Measurements from ENCODE around the gene KLHDC7B.

The KLHDC7B gene

GRCh38 chr22:50523806-50524675 is 21.7 kb upstream of the KLHDC7B start:
- H3K9ac ChIP-seq (ENCODE audit: low read depth in 1 of 2, low read length in 2 of 2): peak overlapping the region; percentile 38 to 80
- H3K27me3 ChIP-seq (ENCODE audit: control insufficient read depth in 2 of 2, insufficient read depth in 2 of 2, low read length in 2 of 2): no peaks in the 10 kb centered on the region
- no peaks in the 10 kb centered on the region for H3K9me3 ChIP-seq (ENCODE audit: control insufficient read depth in 2 of 2, low read length in 2 of 2)
- H3K36me3 ChIP-seq (ENCODE audit: control insufficient read depth in 2 of 2, insufficient read depth in 2 of 2, low read length in 2 of 2): peaks cover 32 to 37% of the 10 kb centered on the region in 2 donors
- H3K27ac ChIP-seq (ENCODE audit: low read depth in 2 of 2, low read length in 2 of 2): peak overlapping the region; percentile 92 to 97
- H3K4me3 ChIP-seq (ENCODE audit: low read length in 2 of 2): peak overlapping the region; percentile 78 to 81
- peaks cover 28 to 31% of the 10 kb centered on the region in 2 donors for H3K4me1 ChIP-seq (ENCODE audit: control insufficient read depth in 2 of 2, insufficient read depth in 2 of 2, low read length in 2 of 2)

GRCh38 chr22:50524676-50525103 is 21.0 kb upstream of the KLHDC7B start:
- H3K36me3 ChIP-seq (ENCODE audit: control insufficient read depth in 2 of 2, insufficient read depth in 2 of 2, low read length in 2 of 2): peaks cover 28 to 31% of the 10 kb centered on the region in 2 donors
- peaks cover 32 to 34% of the 10 kb centered on the region in 2 donors for H3K4me1 ChIP-seq (ENCODE audit: control insufficient read depth in 2 of 2, insufficient read depth in 2 of 2, low read length in 2 of 2)

GRCh38 chr22:50525104-50525857 is 20.4 kb upstream of the KLHDC7B start, which contains the start of gene SCO2:
SCO2 (minus strand) TSS chr22:50525598; CDS start chr22:50524411, 1,187 bp downstream.
- Histone ChIP-seq H3K36me3 (ENCODE audit: control insufficient read depth in 2 of 2, insufficient read depth in 2 of 2, low read length in 2 of 2) (peaks cover 28 to 31% of the 10 kb centered on the region in 2 donors), H3K4me3 (ENCODE audit: low read length in 2 of 2) (peak within 1 kb of the TSS; percentile 78 to 81), H3K9ac (ENCODE audit: low read depth in 1 of 2, low read length in 2 of 2) (peak within 1 kb of the TSS; percentile 75 to 80), H3K9me3 (ENCODE audit: control insufficient read depth in 2 of 2, low read length in 2 of 2) (no peaks in the 10 kb centered on the region), H3K4me1 (ENCODE audit: control insufficient read depth in 2 of 2, insufficient read depth in 2 of 2, low read length in 2 of 2) (peaks cover 35 to 36% of the 10 kb centered on the region in 2 donors), H3K27ac (ENCODE audit: low read depth in 2 of 2, low read length in 2 of 2) (peak within 1 kb of the TSS; percentile 92 to 97), H3K27me3 (ENCODE audit: control insufficient read depth in 2 of 2, insufficient read depth in 2 of 2, low read length in 2 of 2) (no peaks in the 10 kb centered on the region)

More at GRCh38 chr22:50524676-50525103, 21.0 kb upstream of the KLHDC7B start:
- Histone ChIP-seq H3K4me3 (ENCODE audit: low read length in 2 of 2) (peak overlapping the region; percentile 78 to 81), H3K27me3 (ENCODE audit: control insufficient read depth in 2 of 2, insufficient read depth in 2 of 2, low read length in 2 of 2) (no peaks in the 10 kb centered on the region), H3K9ac (ENCODE audit: low read depth in 1 of 2, low read length in 2 of 2) (peak overlapping the region; percentile 75 to 80), H3K27ac (ENCODE audit: low read depth in 2 of 2, low read length in 2 of 2) (peak overlapping the region; percentile 92 to 97), H3K9me3 (ENCODE audit: control insufficient read depth in 2 of 2, low read length in 2 of 2) (no peaks in the 10 kb centered on the region)

- peaks cover 28 to 30% of the 10 kb centered on the region in 2 donors for H3K36me3 ChIP-seq (ENCODE audit: control insufficient read depth in 2 of 2, insufficient read depth in 2 of 2, low read length in 2 of 2)
- H3K9ac ChIP-seq (ENCODE audit: low read depth in 1 of 2, low read length in 2 of 2): peak overlapping the region; percentile 75 to 80
- peak overlapping the region; percentile 92 to 97 for H3K27ac ChIP-seq (ENCODE audit: low read depth in 2 of 2, low read length in 2 of 2)
- no peaks in the 10 kb centered on the region for H3K9me3 ChIP-seq (ENCODE audit: control insufficient read depth in 2 of 2, low read length in 2 of 2)
- peak overlapping the region; percentile 78 to 81 for H3K4me3 ChIP-seq (ENCODE audit: low read length in 2 of 2)
- H3K4me1 ChIP-seq (ENCODE audit: control insufficient read depth in 2 of 2, insufficient read depth in 2 of 2, low read length in 2 of 2): peaks cover 37 to 40% of the 10 kb centered on the region in 2 donors
- no peaks in the 10 kb centered on the region for H3K27me3 ChIP-seq (ENCODE audit: control insufficient read depth in 2 of 2, insufficient read depth in 2 of 2, low read length in 2 of 2)
Measured at GRCh38 chr22:50525858-50526107, 19.9 kb upstream of the KLHDC7B start.

GRCh38 chr22:50526108-50526833 is 19.4 kb upstream of the KLHDC7B start:
- no peaks in the 10 kb centered on the region for H3K9me3 ChIP-seq (ENCODE audit: control insufficient read depth in 2 of 2, low read length in 2 of 2)

GRCh38 chr22:50526834-50527801 is 18.6 kb upstream of the KLHDC7B start:
- H3K9ac ChIP-seq (ENCODE audit: low read depth in 1 of 2, low read length in 2 of 2): peak overlapping the region; percentile 65 to 80
- peak overlapping the region; percentile 92 to 97 for H3K27ac ChIP-seq (ENCODE audit: low read depth in 2 of 2, low read length in 2 of 2)
- peaks cover 16 to 17% of the 10 kb centered on the region in 2 donors for H3K36me3 ChIP-seq (ENCODE audit: control insufficient read depth in 2 of 2, insufficient read depth in 2 of 2, low read length in 2 of 2)
- peak overlapping the region; percentile 78 to 81 for H3K4me3 ChIP-seq (ENCODE audit: low read length in 2 of 2)
- H3K9me3 ChIP-seq (ENCODE audit: control insufficient read depth in 2 of 2, low read length in 2 of 2): no peaks in the 10 kb centered on the region
- peaks cover 43 to 49% of the 10 kb centered on the region in 2 donors for H3K4me1 ChIP-seq (ENCODE audit: control insufficient read depth in 2 of 2, insufficient read depth in 2 of 2, low read length in 2 of 2)
- no peaks in the 10 kb centered on the region for H3K27me3 ChIP-seq (ENCODE audit: control insufficient read depth in 2 of 2, insufficient read depth in 2 of 2, low read length in 2 of 2)

More at GRCh38 chr22:50526108-50526833, 19.4 kb upstream of the KLHDC7B start:
- Histone ChIP-seq H3K4me1 (ENCODE audit: control insufficient read depth in 2 of 2, insufficient read depth in 2 of 2, low read length in 2 of 2) (peaks cover 41 to 44% of the 10 kb centered on the region in 2 donors), H3K27ac (ENCODE audit: low read depth in 2 of 2, low read length in 2 of 2) (peak overlapping the region; percentile 92 to 97), H3K9ac (ENCODE audit: low read depth in 1 of 2, low read length in 2 of 2) (peak overlapping the region; percentile 65 to 80), H3K36me3 (ENCODE audit: control insufficient read depth in 2 of 2, insufficient read depth in 2 of 2, low read length in 2 of 2) (peaks cover 25% of the 10 kb centered on the region in 2 donors), H3K4me3 (ENCODE audit: low read length in 2 of 2) (peak overlapping the region; percentile 78 to 81), H3K27me3 (ENCODE audit: control insufficient read depth in 2 of 2, insufficient read depth in 2 of 2, low read length in 2 of 2) (no peaks in the 10 kb centered on the region)

- Histone ChIP-seq H3K36me3 (ENCODE audit: control insufficient read depth in 2 of 2, insufficient read depth in 2 of 2, low read length in 2 of 2) (peaks cover 7% of the 10 kb centered on the region in 2 donors), H3K9ac (ENCODE audit: low read depth in 1 of 2, low read length in 2 of 2) (no peak overlapping the region), H3K4me1 (ENCODE audit: control insufficient read depth in 2 of 2, insufficient read depth in 2 of 2, low read length in 2 of 2) (peaks cover 43 to 48% of the 10 kb centered on the region in 2 donors), H3K27ac (ENCODE audit: low read depth in 2 of 2, low read length in 2 of 2) (peak overlapping the region in 1 of 2 donors; percentile 99), H3K9me3 (ENCODE audit: control insufficient read depth in 2 of 2, low read length in 2 of 2) (no peaks in the 10 kb centered on the region), H3K27me3 (ENCODE audit: control insufficient read depth in 2 of 2, insufficient read depth in 2 of 2, low read length in 2 of 2) (no peaks in the 10 kb centered on the region), H3K4me3 (ENCODE audit: low read length in 2 of 2) (no peak overlapping the region)
Measured at GRCh38 chr22:50527921-50528681, 17.6 kb upstream of the KLHDC7B start.

GRCh38 chr22:50528682-50529415 is 16.9 kb upstream of the KLHDC7B start:
- H3K27me3 ChIP-seq (ENCODE audit: control insufficient read depth in 2 of 2, insufficient read depth in 2 of 2, low read length in 2 of 2): no peaks in the 10 kb centered on the region
- H3K9ac ChIP-seq (ENCODE audit: low read depth in 1 of 2, low read length in 2 of 2): peak overlapping the region; percentile 14 to 83
- peaks cover 0 to under 1% of the 10 kb centered on the region in 2 donors for H3K36me3 ChIP-seq (ENCODE audit: control insufficient read depth in 2 of 2, insufficient read depth in 2 of 2, low read length in 2 of 2)
- H3K9me3 ChIP-seq (ENCODE audit: control insufficient read depth in 2 of 2, low read length in 2 of 2): no peaks in the 10 kb centered on the region
- H3K4me3 ChIP-seq (ENCODE audit: low read length in 2 of 2): peak overlapping the region; percentile 68 to 85
- peak overlapping the region; percentile 93 to 99 for H3K27ac ChIP-seq (ENCODE audit: low read depth in 2 of 2, low read length in 2 of 2)
- peaks cover 36 to 40% of the 10 kb centered on the region in 2 donors for H3K4me1 ChIP-seq (ENCODE audit: control insufficient read depth in 2 of 2, insufficient read depth in 2 of 2, low read length in 2 of 2)
